Mesenteric fat pad (tissue), 1 donor: ENCODE data around the gene VPS13D. TPM values are rescaled to one million over a fixed set of nuclear protein-coding genes. Genes with fewer than 3 reads are reported as not detected.
A peak's percentile ranks its signal among the peaks of the same experiment; 100 is the strongest.
"Not testable (repeated sequence)": the region's sequence is repeated elsewhere in the genome, so short reads cannot be mapped to it uniquely, and the experiment has no call there.

Experiments
- DNase-seq: peaks from one replicate; pipeline ENCODE4 v3.0.0-alpha.2; 2020; ENCODE audit warnings: low spot score
- total RNA-seq: library from RNA; stranded (reverse); fragmentation: NEBNext Ultra II Directional; extraction: Animal tissue kit (Norgen Biotek cat#: 25700); gene quantifications from one replicate; pipeline ENCODE4 v1.2.1, GENCODE V29; 2021
- donor health status: DM: yes; HTN: yes; CAD: no.

VPS13D gene
- total RNA-seq, 1 donor from 2014 or later = 143 TPM

GRCh38 chr1:12506281-12507280 lies 276.8 kb downstream of the VPS13D start:
- DNase-seq = no peak

DNA sequence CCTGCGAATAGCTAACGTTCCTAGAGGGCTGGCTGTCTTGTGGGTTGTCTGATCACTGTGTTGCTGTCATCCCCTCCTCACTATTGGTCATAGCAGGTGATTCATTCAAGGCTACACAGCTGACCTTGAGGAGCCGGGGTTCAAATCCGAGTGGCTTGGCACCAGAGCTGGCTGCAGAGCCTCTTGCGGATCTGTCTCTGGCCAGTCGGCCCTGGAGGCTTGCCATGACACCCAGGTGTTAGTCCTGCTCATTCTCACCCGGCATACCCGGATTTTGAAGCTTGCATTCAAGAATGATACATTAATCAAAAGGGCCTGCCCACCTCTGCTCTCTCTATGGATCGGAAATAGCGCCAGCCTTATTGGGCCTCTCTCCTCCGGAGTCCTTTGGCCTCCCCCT lies 277.8 kb downstream of the VPS13D start:
- no peak for DNase-seq

DNA sequence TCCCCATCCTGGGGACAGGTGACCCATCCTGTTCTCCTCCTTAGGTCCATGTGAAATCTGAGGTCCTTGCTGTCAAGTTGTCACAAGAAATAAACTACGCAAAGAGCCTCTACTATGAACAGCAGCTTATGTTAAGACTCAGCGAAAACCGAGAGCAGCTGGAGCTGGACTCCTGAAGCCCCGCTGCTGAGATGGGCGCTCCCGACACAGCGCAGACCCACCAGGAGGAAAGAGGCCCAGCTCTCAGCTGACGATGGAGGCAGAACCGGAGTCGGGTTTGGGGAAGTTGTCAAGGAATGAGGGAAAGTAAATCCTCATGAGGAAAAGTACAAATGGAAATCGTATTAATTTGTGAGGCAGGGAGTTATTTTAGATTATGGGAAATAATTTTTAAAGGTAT lies 279.0 kb downstream of the VPS13D start:
- DNase-seq = no peak

- DNase-seq = peak; percentile 65
These were observed 281.3 kb downstream of the VPS13D start for GRCh38 chr1:12511128-12511484.

GRCh38 chr1:12511516-12512468 lies 282.0 kb downstream of the VPS13D start:
- DNase-seq = peak; percentile 72

DNA sequence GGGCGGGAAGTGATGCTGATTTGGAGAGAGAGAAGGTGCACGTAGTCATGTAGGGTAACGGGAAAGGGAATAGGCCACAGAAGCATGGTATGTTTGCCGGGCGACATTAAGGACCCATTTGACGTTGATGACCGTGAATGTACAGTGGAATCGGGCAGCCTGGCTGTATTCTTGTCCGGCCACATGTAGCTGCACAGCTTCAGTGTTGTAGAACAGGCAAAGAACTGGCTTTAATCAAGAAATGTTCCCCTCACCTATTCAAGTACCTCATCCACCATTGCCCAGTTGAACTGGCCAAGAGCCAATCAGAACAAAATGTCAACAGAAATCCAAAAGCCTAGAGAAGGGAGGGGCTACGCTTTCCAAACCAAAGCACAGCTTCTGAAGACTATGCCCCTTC lies 283.4 kb downstream of the VPS13D start:
- DNase-seq = peak; percentile 69

GRCh38 chr1:12514590-12514989 lies 284.8 kb downstream of the VPS13D start:
- DNase-seq = peak; percentile 20

- no peak for DNase-seq
These were observed 285.4 kb downstream of the VPS13D start for GRCh38 chr1:12515234-12515633.

- no peak for DNase-seq
These were observed 286.9 kb downstream of the VPS13D start for GRCh38 chr1:12516741-12517140.

DNA sequence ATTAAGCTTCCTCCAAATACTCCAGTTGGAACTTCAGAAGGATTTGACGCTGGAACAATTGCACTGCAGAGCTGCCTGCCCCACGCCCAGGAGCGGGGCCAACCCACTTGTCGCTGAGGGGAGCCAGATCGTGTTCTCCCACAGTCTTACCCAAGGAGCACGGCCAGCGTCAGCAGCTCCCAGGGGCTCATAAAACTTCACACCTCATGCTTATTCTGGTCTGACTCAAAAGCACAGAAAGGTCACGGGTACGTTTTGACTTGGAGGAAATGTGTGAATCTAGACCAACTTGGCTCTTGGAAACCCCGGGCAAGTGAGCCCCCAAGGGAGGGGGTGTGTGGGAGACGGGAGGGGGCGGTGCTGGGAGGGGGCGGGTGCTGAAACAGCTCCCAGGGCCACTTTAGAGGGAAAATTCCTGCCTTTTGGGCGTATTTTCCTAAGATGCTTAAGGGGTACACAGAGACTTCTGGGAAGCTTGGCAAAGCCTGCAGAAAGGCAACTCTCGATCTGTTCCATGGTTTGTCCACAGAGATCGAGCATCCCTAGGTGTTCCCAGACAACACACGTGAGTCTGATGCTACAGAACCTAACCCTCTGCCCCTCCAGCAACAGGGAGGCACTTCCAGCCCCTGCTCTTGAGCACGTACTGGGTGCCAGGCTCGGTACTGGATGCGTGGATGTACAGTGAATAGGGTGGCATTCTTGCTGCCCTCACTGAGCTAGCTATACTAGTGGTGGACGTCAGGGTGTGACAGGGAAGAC lies 289.3 kb downstream of the VPS13D start:
- peak; percentile 91 for DNase-seq

DNA sequence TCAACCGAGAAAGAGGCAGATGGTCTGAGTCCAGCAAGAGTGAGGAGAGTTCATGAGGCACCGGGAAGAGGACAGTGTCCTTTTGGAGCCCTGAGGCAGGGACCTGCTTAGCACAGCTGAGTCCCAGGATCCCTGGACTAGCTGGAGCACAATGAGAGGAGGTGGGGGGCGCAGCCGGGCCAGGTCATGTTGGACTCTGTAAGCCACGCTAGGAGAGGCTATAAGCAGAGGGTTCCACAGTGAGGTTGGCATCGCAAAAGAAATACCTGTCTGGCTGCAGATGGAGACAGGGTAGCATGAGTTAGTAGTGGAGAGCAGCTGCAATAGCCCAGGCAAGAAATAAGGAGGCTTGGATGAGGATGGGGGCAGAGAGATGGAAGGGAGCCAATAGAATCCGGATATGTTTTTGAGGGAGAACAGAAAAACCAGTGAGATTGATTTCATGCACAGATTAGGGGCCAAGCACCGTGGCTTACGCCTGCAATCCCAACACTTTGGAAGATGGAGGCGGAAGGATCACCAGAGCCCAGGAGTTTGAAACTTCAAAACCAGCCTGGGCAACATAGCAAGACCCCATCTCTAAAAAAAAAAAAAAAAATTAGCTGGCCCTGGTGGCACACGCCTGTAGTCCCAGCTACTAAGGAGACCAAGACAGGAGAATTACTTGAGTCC lies 290.0 kb downstream of the VPS13D start:
- peak; percentile 68 for DNase-seq

- peak; percentile 22 for DNase-seq
These were observed 291.3 kb downstream of the VPS13D start for GRCh38 chr1:12521096-12521495.

- DNase-seq = not testable (repeated sequence)
These were observed 292.9 kb downstream of the VPS13D start for GRCh38 chr1:12522780-12523179.

DNA sequence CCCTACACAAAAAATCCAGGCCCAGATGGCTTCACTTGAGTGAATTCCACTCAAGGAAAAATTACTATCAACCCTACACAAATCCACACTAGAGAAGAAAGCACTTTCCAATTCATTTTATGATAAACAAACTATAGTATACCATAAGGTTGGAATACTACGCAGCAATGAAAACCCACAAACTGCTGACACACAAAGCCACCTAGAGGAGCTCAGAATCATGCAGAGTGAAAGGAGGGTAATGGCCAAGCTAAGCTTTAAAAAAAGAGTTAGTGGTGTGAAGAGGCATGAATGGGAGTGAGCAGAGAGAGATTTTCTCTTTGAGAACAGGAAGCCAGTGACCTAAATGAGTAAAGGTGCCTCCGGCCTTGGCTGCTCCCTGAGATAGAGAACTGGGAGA lies 294.4 kb downstream of the VPS13D start:
- no peak for DNase-seq

- peak; percentile 91 for DNase-seq
These were observed 295.7 kb downstream of the VPS13D start for GRCh38 chr1:12525311-12526181.

GRCh38 chr1:12527564-12527963 lies 297.7 kb downstream of the VPS13D start:
- peak; percentile 79 for DNase-seq

DNA sequence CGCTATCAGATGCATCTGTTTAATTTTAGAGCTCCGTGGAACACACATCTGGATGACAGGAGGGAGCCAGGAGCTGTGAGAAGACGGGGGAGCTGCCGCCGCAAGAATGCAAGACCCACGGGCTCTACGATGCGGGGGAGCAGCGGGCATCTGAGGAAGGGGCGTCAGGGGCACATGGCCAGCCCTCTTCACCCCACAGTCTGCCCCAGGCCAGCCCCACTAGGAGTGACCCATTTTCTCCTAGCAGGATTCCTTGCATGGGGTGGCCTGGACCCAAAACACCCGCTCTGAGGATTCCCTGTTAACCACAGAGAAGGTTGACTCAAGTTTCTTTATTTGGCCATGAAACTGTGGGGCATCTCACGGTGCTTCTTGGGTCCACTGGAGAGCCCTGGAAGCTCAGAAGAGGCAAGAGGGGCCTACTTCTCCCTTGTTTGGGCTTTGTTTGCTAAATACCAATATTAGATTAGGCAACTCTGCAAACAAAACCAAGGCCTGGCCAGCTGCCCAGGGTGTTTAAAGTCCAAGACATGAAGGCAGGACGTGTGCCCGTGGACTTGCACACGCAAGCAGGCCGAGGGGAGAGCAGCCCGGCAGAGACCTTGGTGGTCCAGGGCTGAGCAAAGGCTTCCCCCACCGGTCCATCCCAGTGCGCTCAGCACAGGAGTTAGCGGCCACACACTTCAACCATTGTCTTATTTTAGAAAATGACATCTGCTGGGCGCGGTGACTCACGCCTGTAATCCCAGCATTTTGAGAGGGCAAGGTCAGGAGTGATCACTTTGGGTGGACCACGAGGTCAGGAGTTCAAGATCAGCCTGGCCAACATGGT lies 298.4 kb downstream of the VPS13D start:
- DNase-seq = peak; percentile 90

- DNase-seq = peak; percentile 14
These were observed 299.9 kb downstream of the VPS13D start for GRCh38 chr1:12529640-12530174.
